Loucy (cell line): Measurements from ENCODE around the gene TMEM127.

Experiments used
- H2AFZ ChIP-seq: fragments of 200-600 bp; sonication (generic); 2 replicates; pipeline ENCODE4 v1.6.0; 2016; ENCODE audit warnings: antibody characterized with exemption, mild to moderate bottlenecking, low read length, moderate library complexity
- H3F3A ChIP-seq: fragments of 200-600 bp; 2 replicates; pipeline ENCODE4 v1.6.0; 2016; ENCODE audit warnings: antibody characterized with exemption, low read depth, mild to moderate bottlenecking
- H3K27me3 ChIP-seq: fragments of 200-600 bp; sonication (generic); 2 replicates; pipeline ENCODE4 v1.6.1; 2014; ENCODE audit warnings: low read length, mild to moderate bottlenecking; ENCODE audit not compliant: insufficient read depth, poor library complexity, severe bottlenecking
- H3K36me3 ChIP-seq: fragments of 200-600 bp; sonication (generic); 2 replicates; pipeline ENCODE4 v1.6.1; 2016; ENCODE audit warnings: low read length; ENCODE audit not compliant: insufficient read depth
- H3K4me1 ChIP-seq: fragments of 200-600 bp; sonication (generic); 2 replicates; pipeline ENCODE4 v1.5.1; 2014; ENCODE audit warnings: low read length, mild to moderate bottlenecking; ENCODE audit not compliant: insufficient read depth, poor library complexity, severe bottlenecking
- H3K4me2 ChIP-seq: fragments of 200-600 bp; sonication (generic); 2 replicates; pipeline ENCODE4 v1.6.0; 2014; ENCODE audit warnings: antibody characterized with exemption, low read length, low read depth, mild to moderate bottlenecking; ENCODE audit not compliant: poor library complexity, severe bottlenecking
- H3K4me3 ChIP-seq: fragments of 200-600 bp; sonication (generic); 2 replicates; pipeline ENCODE4 v1.5.1; 2014; ENCODE audit warnings: low read length, mild to moderate bottlenecking, mixed read lengths; ENCODE audit not compliant: poor library complexity, severe bottlenecking
- H3K79me2 ChIP-seq: fragments of 200-600 bp; sonication (generic); 2 replicates; pipeline ENCODE4 v1.6.1; 2014; ENCODE audit warnings: low read length; ENCODE audit not compliant: insufficient read depth
- H3K9ac ChIP-seq: fragments of 200-600 bp; sonication (generic); 2 replicates; pipeline ENCODE4 v1.6.0; 2014; ENCODE audit warnings: mild to moderate bottlenecking, low read depth, low read length, moderate library complexity; ENCODE audit not compliant: poor library complexity, severe bottlenecking
- H3K9me2 ChIP-seq: fragments of 200-600 bp; sonication (generic); replicated peaks from 2 replicates; pipeline ENCODE4 v1.6.1; 2016; ENCODE audit warnings: low read depth, low read length, mixed read lengths
- H3K9me3 ChIP-seq: fragments of 200-600 bp; sonication (generic); 2 replicates; pipeline ENCODE4 v1.6.1; 2014; ENCODE audit warnings: mild to moderate bottlenecking, antibody characterized with exemption, low read length, low read depth; ENCODE audit not compliant: insufficient read depth
- H4K20me1 ChIP-seq: fragments of 200-600 bp; sonication (generic); 2 replicates; pipeline ENCODE4 v1.6.0; 2014; ENCODE audit warnings: antibody characterized with exemption, low read length, mild to moderate bottlenecking; ENCODE audit not compliant: insufficient read depth, poor library complexity, severe bottlenecking
- EZH2phosphoT487 ChIP-seq: fragments of 200-600 bp; IDR thresholded peaks from 2 replicates; pipeline ENCODE4 v1.6.1; 2018; ENCODE audit warnings: antibody characterized with exemption, mild to moderate bottlenecking, moderate library complexity, borderline replicate concordance
- TF ChIP-seq, protein P1 (sequence below): fragments of 200-600 bp; sonication (generic); conservative IDR thresholded peaks from 2 replicates; pipeline ENCODE4 v1.5.1; 2014; ENCODE audit warnings: mild to moderate bottlenecking, antibody characterized with exemption, low read length

The TMEM127 gene, protein sequence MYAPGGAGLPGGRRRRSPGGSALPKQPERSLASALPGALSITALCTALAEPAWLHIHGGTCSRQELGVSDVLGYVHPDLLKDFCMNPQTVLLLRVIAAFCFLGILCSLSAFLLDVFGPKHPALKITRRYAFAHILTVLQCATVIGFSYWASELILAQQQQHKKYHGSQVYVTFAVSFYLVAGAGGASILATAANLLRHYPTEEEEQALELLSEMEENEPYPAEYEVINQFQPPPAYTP

DNA sequence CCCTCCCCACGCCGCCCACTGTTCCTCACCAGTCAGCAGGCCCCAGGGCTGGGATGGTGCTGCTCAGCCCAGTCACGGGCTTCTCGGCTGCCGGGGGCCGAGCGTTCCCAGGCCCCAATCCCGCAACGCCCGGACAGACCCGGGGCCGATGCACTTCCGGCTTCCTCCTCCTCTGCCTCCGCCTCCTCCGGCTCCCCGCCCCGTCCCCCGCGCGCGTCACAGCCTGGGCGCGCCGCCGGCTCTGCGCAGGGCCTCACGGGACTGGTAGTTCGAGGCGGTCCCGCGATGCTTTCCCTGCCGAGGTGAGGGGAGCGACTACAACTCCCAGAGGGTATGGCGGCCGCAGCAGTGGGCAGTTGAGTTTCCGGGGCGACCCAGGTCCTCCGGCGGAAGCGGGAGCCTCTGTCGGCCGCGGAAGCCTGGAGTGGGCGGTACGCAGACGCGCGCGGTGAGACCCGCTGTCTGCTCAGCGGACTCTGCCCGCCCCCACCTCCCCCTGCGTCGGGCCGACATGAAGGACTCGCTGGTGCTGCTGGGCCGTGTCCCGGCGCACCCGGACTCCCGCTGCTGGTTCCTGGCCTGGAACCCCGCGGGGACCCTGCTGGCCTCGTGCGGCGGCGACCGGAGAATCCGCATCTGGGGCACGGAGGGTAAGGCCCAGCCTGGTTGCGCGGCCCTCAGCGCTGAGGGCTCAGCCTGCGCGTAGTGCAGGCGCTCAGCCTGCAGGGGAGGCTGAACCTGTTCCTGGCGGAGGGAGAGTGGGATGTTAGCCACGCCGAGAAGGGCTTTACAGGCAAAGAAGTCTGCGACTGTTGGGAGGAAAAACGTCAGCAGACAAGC, at the start of gene TMEM127, which contains the start of gene CIAO1:
TSS of gene TMEM127 (minus strand) at position 158 of the 840 bp plus-strand sequence. CDS start 616 bp downstream, outside the sequence.
TSS of gene CIAO1 (plus strand) at position 386 of the 840 bp plus-strand sequence. CDS start at position 512, 126 bp downstream.
- Histone ChIP-seq H4K20me1 (peaks cover 57% of the 10 kb centered on the region), H3K27me3 (no peaks in the 10 kb centered on the region), H3K4me2 (peak within 1 kb of the TSS; percentile 84), H3K9me2 (no peaks in the 10 kb centered on the region), H3K4me1 (peaks cover 31% of the 10 kb centered on the region), H3K36me3 (peaks cover 15% of the 10 kb centered on the region; the same call in 1 of the 2 replicates), H3K79me2 (peaks cover 74% of the 10 kb centered on the region), H3K9ac (peak within 1 kb of the TSS; percentile 92), H3F3A (no peaks in the 10 kb centered on the region), H2AFZ (peak within 1 kb of the TSS; percentile 93), H3K4me3 (peak within 1 kb of the TSS; percentile 94), H3K9me3 (no peaks in the 10 kb centered on the region)
- TF ChIP-seq, protein P1, sequence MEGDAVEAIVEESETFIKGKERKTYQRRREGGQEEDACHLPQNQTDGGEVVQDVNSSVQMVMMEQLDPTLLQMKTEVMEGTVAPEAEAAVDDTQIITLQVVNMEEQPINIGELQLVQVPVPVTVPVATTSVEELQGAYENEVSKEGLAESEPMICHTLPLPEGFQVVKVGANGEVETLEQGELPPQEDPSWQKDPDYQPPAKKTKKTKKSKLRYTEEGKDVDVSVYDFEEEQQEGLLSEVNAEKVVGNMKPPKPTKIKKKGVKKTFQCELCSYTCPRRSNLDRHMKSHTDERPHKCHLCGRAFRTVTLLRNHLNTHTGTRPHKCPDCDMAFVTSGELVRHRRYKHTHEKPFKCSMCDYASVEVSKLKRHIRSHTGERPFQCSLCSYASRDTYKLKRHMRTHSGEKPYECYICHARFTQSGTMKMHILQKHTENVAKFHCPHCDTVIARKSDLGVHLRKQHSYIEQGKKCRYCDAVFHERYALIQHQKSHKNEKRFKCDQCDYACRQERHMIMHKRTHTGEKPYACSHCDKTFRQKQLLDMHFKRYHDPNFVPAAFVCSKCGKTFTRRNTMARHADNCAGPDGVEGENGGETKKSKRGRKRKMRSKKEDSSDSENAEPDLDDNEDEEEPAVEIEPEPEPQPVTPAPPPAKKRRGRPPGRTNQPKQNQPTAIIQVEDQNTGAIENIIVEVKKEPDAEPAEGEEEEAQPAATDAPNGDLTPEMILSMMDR, result peak; percentile 44
- TF ChIP-seq EZH2phosphoT487, result no peak

DNA sequence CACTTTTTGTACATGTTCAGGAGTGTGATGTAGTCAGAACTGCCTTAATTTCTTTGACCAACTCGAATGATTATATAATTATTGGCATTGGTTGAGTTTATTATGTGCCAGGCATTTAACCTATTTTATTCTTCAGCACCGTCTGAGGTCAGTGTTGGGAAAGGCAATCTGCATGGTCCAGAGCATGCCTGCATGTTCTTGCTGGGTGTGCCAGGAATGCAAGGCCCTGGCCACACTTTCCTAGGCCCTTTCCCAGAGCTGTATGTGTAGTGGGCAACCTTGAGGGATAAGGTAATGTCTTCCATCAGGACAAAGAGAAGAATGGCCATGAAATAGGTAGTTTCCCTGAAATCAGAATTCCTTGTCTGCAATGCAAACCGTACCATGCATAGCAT, 49.2 kb upstream of the TMEM127 start:
- Histone ChIP-seq H3K9ac (peak overlapping the region; percentile 63), H3K4me3 (peak overlapping the region; percentile 63), H4K20me1 (no peaks in the 10 kb centered on the region), H3K9me2 (no peaks in the 10 kb centered on the region), H3K9me3 (no peaks in the 10 kb centered on the region), H3F3A (no peaks in the 10 kb centered on the region), H3K79me2 (peaks cover under 1% of the 10 kb centered on the region; the same call in 1 of the 2 replicates), H3K36me3 (no peaks in the 10 kb centered on the region), H3K4me1 (peaks cover 36% of the 10 kb centered on the region), H3K4me2 (peak overlapping the region; percentile 68), H3K27me3 (no peaks in the 10 kb centered on the region), H2AFZ (no peak overlapping the region)
- TF ChIP-seq, protein P1, result no peak
- no peak for TF ChIP-seq EZH2phosphoT487

DNA sequence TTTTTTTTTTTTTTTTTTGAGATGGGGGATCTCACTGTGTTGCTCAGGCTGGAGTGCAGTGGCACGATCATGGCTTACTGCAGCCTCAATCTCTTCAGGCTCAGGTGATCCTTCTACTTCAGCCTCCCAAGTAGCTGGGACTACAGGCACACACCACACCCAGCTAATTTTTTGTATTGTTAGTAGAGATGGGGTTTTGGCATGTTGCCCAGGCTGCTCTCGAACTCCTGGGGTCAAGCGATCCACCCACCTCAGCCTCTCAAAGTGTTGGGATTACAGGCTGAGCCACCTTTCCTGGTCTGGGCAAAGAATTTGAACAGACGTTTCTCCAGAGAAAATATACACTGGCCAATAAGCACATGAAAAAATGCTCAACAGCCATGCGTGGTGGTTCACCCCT, 42.5 kb upstream of the TMEM127 start:
- Histone ChIP-seq H3K4me3 (no peak overlapping the region), H3K79me2 (peaks cover 33% of the 10 kb centered on the region), H3K4me1 (peaks cover 22% of the 10 kb centered on the region), H3K27me3 (no peaks in the 10 kb centered on the region), H2AFZ (no peak overlapping the region), H4K20me1 (peaks cover 18% of the 10 kb centered on the region), H3K9ac (no peak overlapping the region), H3K9me2 (no peaks in the 10 kb centered on the region), H3F3A (no peaks in the 10 kb centered on the region), H3K9me3 (no peaks in the 10 kb centered on the region), H3K36me3 (peaks cover 3% of the 10 kb centered on the region; the same call in 1 of the 2 replicates), H3K4me2 (no peak overlapping the region)
- no peak for TF ChIP-seq EZH2phosphoT487
- TF ChIP-seq, protein P1, result no peak
